Loucy (cell line): ENCODE results near the gene IPMK.

Experiments
- EZH2phosphoT487 ChIP-seq: fragments of 200-600 bp; IDR thresholded peaks from 2 replicates; pipeline ENCODE4 v1.6.1; 2018; ENCODE audit warnings: antibody characterized with exemption, mild to moderate bottlenecking, moderate library complexity, borderline replicate concordance
- TF ChIP-seq, protein P1 (sequence below): fragments of 200-600 bp; sonication (generic); conservative IDR thresholded peaks from 2 replicates; pipeline ENCODE4 v1.5.1; 2014; ENCODE audit warnings: mild to moderate bottlenecking, antibody characterized with exemption, low read length

DNA sequence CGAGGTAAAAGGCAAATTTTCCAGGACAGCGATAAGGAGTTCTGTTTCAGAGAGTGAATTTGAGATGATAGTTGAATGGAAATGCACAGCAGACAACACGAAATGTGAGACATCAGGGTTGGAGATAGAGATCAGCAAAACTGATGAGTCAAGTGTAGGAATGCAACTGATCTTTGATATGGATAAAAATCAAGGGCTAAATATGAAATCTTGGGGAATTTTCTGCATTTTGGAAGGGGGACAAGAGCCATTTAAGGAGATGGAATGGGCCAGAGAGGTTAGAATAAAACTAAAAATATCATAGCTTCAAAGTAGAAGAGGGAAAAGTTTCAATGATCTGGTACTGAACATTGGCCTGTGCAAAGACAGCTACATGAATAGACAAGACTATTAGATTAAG, 12.8 kb upstream of the IPMK start:
- TF ChIP-seq, protein P1, sequence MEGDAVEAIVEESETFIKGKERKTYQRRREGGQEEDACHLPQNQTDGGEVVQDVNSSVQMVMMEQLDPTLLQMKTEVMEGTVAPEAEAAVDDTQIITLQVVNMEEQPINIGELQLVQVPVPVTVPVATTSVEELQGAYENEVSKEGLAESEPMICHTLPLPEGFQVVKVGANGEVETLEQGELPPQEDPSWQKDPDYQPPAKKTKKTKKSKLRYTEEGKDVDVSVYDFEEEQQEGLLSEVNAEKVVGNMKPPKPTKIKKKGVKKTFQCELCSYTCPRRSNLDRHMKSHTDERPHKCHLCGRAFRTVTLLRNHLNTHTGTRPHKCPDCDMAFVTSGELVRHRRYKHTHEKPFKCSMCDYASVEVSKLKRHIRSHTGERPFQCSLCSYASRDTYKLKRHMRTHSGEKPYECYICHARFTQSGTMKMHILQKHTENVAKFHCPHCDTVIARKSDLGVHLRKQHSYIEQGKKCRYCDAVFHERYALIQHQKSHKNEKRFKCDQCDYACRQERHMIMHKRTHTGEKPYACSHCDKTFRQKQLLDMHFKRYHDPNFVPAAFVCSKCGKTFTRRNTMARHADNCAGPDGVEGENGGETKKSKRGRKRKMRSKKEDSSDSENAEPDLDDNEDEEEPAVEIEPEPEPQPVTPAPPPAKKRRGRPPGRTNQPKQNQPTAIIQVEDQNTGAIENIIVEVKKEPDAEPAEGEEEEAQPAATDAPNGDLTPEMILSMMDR = no peak
- TF ChIP-seq EZH2phosphoT487 = no peak
